ENCODE measurements around the gene PDLIM1. TPM values are rescaled to one million over a fixed set of nuclear protein-coding genes. Genes with fewer than 3 reads are reported as not detected.

The PDLIM1 gene
- total and polyA plus RNA-seq, 10 of the 15 experiments (the other 5 are each of a cell fraction or from before 2014, with no cell fraction given) = 95.7 to 714 (median 309) TPM

DNA sequence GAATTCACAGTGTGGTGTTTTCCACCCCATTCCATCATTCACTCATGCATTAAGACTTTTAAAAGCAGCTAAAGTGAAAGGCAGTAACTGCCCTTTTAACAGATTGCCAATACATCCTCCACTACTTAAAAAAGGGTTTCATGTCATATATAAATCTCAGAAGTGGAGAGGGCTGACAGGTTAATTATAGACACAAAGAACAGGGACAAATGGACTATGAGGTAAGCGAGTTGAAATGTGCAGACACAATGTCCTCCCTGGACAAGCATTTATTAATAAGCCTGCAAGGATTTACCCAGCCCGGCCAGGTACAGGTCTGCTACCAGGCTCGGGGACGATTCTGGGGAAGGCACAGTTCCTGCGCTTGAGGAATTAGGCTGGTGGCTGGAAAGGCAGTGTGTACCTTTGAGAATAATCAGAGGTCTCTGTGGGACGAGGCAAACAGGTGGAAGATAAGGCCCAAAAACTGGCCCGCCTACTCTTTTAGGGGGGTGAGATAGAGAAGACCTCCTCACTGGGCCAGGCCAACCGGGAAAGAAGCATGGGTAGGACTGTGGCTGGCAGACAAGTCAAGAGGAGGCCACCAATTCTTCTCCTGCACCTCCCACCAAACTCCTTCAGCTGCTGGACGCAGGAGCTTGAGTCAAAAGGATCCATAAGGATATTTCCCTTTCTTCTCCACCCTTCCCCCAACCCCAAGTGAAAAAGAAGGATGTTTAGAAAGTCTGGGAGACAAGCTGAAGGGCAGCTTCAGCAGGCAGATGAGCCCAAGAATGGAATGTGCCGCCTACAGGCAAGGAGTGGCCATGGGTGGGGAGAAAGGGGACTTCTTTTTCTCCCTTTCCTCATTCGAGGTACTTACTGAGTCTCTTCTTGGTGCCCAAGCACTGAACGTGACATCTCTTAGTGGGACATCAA lies 1.5 kb downstream of the PDLIM1 start (continued):
- TF ChIP-seq STAT3 (IDR thresholded peaks at IDR 0.05; ENCODE audit: low read depth, low read length) (no peak), SIX5 (IDR thresholded peaks at IDR 0.05; ENCODE audit: low read depth, low read length, severe bottlenecking) (no peak), SMAD1 (IDR thresholded peaks at IDR 0.05; ENCODE audit: low read depth, partially characterized antibody) (no peak), CEBPB (IDR thresholded peaks at IDR 0.05; ENCODE audit: borderline replicate concordance in 1 of 2, low read depth in 2 of 2, low read length in 2 of 2) (no peak), ZNF622 (IDR thresholded peaks at IDR 0.05) (no peak), ZNF384 (IDR thresholded peaks at IDR 0.05; ENCODE audit: borderline replicate concordance, low read depth, low read length) (no peak), MTA2 (IDR thresholded peaks at IDR 0.05; ENCODE audit: low read depth) (no peak; the same call in 1 of the 2 replicates), BCL11A (IDR thresholded peaks at IDR 0.05; ENCODE audit: low read depth, low read length) (no peak), CREM (IDR thresholded peaks at IDR 0.05; ENCODE audit: low read depth) (no peak), YY1 (IDR thresholded peaks at IDR 0.05; ENCODE audit: low read depth, low read length) (no peak), BACH1 (IDR thresholded peaks at IDR 0.05; ENCODE audit: borderline replicate concordance) (no peak)
- TF ChIP-seq, protein P1, sequence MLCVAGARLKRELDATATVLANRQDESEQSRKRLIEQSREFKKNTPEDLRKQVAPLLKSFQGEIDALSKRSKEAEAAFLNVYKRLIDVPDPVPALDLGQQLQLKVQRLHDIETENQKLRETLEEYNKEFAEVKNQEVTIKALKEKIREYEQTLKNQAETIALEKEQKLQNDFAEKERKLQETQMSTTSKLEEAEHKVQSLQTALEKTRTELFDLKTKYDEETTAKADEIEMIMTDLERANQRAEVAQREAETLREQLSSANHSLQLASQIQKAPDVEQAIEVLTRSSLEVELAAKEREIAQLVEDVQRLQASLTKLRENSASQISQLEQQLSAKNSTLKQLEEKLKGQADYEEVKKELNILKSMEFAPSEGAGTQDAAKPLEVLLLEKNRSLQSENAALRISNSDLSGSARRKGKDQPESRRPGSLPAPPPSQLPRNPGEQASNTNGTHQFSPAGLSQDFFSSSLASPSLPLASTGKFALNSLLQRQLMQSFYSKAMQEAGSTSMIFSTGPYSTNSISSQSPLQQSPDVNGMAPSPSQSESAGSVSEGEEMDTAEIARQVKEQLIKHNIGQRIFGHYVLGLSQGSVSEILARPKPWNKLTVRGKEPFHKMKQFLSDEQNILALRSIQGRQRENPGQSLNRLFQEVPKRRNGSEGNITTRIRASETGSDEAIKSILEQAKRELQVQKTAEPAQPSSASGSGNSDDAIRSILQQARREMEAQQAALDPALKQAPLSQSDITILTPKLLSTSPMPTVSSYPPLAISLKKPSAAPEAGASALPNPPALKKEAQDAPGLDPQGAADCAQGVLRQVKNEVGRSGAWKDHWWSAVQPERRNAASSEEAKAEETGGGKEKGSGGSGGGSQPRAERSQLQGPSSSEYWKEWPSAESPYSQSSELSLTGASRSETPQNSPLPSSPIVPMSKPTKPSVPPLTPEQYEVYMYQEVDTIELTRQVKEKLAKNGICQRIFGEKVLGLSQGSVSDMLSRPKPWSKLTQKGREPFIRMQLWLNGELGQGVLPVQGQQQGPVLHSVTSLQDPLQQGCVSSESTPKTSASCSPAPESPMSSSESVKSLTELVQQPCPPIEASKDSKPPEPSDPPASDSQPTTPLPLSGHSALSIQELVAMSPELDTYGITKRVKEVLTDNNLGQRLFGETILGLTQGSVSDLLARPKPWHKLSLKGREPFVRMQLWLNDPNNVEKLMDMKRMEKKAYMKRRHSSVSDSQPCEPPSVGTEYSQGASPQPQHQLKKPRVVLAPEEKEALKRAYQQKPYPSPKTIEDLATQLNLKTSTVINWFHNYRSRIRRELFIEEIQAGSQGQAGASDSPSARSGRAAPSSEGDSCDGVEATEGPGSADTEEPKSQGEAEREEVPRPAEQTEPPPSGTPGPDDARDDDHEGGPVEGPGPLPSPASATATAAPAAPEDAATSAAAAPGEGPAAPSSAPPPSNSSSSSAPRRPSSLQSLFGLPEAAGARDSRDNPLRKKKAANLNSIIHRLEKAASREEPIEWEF (IDR thresholded peaks at IDR 0.05; ENCODE audit: insufficient replicate concordance, low read depth, low read length) = no peak
- TF ChIP-seq, protein P2, sequence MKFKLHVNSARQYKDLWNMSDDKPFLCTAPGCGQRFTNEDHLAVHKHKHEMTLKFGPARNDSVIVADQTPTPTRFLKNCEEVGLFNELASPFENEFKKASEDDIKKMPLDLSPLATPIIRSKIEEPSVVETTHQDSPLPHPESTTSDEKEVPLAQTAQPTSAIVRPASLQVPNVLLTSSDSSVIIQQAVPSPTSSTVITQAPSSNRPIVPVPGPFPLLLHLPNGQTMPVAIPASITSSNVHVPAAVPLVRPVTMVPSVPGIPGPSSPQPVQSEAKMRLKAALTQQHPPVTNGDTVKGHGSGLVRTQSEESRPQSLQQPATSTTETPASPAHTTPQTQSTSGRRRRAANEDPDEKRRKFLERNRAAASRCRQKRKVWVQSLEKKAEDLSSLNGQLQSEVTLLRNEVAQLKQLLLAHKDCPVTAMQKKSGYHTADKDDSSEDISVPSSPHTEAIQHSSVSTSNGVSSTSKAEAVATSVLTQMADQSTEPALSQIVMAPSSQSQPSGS (IDR thresholded peaks at IDR 0.05; ENCODE audit: low read length) = no peak
- TF ChIP-seq, protein P3, sequence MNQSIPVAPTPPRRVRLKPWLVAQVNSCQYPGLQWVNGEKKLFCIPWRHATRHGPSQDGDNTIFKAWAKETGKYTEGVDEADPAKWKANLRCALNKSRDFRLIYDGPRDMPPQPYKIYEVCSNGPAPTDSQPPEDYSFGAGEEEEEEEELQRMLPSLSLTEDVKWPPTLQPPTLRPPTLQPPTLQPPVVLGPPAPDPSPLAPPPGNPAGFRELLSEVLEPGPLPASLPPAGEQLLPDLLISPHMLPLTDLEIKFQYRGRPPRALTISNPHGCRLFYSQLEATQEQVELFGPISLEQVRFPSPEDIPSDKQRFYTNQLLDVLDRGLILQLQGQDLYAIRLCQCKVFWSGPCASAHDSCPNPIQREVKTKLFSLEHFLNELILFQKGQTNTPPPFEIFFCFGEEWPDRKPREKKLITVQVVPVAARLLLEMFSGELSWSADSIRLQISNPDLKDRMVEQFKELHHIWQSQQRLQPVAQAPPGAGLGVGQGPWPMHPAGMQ (IDR thresholded peaks at IDR 0.05; ENCODE audit: borderline replicate concordance) = no peak

Data from GM12878 (cell line).